Dermis blood vessel endothelial cell (primary cell): Measurements from ENCODE around the gene PHACTR2. TPM values are rescaled to one million over a fixed set of nuclear protein-coding genes. Genes with fewer than 3 reads are reported as not detected.
A peak's percentile ranks its signal among the peaks of the same experiment; 100 is the strongest.
"Not testable (repeated sequence)": the region's sequence is repeated elsewhere in the genome, so short reads cannot be mapped to it uniquely, and the experiment has no call there.

Experiments used
- DNase-seq: peaks from one replicate; pipeline ENCODE4 v3.0.0; 2010
- total RNA-seq: library from RNA; depleted of rRNA; stranded (reverse); fragments of >200 nt; gene quantifications from 2 replicates; pipeline ENCODE4 v1.2.3, GENCODE V29; 2014

The PHACTR2 gene
- 199 and 230 TPM in 2 replicates for total RNA-seq

DNA sequence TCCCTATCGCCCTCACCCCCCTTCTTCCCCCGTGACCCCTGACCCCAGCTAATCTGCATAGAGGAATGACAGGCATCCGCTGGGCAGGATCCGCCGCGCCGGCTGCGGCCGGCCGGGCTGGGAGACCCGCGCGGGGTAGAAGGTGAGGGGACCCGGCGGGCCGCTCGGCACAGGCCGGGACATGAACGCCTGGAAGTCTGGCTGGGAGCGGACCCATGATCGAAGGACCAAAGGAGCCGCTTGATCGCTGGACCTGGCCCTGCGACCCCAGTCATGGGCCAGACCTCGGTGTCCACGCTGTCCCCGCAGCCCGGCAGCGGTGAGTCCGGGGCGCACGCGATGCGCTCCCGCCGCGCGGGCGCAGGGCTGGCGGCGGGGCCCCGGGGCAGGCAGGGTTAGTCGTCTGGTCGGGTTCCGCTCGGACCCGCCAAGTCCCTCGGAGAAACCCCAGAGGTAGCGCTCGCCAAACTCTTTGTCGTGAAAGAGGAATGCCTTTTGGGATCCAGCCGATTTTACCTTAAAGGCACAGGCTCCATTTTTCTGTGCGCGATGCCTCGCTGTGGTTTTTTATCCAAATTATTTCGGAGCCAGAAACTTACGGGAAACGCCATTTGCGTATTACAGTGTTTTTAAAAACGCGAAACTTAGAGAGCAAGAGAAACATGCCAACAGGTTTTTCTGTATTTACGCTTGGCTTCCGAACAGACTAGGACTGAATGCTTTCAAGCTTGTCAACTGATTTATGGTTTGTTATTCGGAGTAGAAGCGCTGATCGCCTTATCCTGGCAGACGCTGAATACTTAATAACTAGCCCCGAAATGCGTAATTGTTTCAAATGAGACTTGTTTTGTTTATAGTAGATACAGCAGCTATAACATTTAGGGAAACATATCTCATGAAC is at the start of gene PHACTR2:
Gene PHACTR2, plus strand, starts transcription at position 75 of the 901 bp plus-strand sequence. Its CDS starts 199 bp downstream, at position 274.
- peak; percentile 91 for DNase-seq

GRCh38 chr6:143629104-143630080 is 48.4 kb upstream of the PHACTR2 start:
- DNase-seq: no peak

DNA sequence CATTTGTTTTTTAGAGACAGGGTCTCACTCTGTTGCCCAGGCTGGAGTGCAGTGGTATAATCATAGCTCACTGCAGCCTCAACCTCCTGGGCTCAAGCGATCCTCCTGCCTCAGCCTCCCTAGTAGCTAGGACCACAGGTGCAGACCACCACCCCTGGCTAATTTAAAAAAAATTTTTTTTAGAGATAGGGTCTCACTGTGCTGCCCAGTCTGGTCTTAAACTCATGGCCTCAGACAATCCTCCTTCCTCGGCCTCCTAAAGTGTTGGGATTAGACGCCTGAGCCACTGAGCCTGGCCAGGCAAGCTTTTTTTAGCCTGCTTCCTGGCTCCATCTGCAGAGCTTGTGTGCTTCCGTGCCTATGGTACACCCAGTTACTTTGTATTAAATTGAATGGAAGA is 46.6 kb upstream of the PHACTR2 start:
- not testable (repeated sequence) for DNase-seq

- no peak for DNase-seq
These were observed 44.9 kb upstream of the PHACTR2 start for GRCh38 chr6:143632894-143633293.

DNA sequence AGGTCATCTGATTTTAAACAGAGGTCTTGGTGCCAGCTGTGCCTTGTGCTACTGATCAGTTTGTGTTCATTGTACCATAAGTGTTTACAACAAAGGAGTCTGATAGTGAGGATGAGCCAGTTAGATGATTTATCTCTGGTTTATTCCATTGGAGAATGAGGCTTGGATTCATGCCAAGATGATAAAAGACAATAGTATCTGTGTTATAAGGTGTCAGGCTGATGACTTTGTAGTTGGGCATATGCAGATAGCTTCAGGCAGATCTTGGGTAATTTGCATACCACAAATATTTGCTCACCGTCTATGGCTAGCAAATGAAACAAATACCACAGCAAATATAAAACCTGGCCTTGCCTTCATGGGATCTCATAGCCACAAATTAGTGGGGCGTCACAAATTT is 43.3 kb upstream of the PHACTR2 start:
- DNase-seq: no peak

DNA sequence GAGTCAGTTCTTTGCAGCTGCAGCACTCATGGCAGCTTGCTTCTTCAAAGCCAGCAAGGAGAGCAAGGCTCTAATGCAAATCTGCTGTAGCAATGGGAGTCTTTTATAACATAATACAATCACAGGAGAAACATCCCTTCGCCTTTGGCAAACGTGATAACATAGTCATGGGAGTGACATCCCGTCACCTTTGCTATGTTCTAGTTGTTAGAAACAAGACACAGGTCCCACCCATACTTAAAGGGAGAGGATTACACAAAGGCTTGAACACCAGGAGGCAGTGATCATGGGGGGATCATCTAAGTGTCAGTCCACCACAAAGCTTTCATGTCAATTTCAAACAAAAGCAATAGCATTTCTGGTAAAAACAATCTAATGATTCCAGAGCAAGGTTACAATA is 40.1 kb upstream of the PHACTR2 start:
- DNase-seq: no peak

DNA sequence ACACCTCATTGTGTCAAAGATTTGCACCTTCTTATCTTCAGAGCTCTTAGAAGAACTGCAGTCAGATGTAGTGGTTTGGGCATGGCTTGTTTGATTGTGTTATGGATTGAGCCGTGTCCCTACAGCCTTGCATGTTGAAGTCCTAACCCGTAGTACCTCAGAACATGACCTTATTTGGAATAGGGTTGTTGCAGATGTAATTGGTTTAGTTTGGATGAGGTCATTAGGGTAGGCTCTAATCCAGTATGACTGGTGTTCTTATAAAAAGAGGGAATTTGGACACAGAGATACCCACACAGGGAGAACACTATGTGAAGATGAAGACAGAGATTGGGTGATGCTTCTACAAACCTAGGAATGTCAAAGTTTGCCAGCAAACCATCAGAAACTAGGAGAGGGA is 35.4 kb upstream of the PHACTR2 start:
- DNase-seq: no peak

GRCh38 chr6:143647191-143647590 is 30.6 kb upstream of the PHACTR2 start:
- DNase-seq: no peak

DNA sequence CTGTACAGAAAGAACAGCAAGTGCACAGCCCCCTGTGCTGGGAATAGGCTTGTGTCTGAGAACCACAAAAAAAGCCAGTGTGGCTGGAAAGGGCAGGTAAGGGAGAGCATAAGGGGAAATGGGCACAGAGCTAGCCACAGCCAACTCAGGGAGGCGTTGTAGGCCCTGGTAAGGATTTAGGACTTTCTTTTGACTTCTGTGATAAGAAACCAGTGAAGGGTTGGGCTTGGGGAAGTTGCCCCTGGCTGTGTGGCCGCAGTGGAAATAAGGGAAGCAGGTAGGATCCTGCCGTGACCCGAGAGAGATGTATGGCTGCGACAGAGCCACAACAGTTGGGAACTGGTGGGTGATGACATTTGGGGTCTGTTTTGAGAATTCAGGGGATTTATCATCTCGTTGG is 30.0 kb upstream of the PHACTR2 start:
- no peak for DNase-seq

DNA sequence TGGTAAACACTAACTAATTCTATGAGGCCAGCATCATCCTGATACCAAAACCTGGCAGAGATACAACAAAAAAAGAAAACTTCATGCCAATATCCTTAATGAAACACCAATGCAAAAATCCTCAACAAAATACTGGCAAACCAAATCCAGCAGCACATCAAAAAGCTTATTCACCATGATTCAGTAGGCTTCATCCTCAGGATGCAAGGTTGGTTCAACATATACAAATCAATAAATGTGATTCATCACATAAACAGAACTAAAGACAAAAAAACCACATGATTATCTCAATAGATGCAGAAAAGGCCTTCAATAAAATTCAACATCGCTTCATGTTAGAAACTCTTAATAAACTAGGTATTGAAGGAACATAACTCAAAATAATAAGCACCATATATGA is 28.4 kb upstream of the PHACTR2 start:
- DNase-seq: not testable (repeated sequence)

DNA sequence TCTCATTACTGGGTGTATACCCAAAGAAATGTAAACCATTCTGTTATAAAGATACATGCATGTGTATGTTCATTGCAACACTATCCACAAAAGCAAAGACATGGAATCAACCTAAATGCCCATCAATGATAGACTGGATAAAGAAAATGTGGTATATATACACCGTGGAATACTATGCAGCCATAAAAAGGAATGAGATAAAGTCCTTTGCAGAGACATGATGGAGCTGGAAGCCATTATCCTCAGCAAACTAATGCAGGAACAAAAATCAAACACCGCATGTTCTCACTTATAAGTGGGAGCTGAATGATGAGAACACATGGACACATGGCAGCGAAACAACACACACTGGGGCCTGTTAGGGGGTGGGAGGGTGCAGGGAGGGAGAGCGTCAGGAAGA is 26.4 kb upstream of the PHACTR2 start:
- not testable (repeated sequence) for DNase-seq

DNA sequence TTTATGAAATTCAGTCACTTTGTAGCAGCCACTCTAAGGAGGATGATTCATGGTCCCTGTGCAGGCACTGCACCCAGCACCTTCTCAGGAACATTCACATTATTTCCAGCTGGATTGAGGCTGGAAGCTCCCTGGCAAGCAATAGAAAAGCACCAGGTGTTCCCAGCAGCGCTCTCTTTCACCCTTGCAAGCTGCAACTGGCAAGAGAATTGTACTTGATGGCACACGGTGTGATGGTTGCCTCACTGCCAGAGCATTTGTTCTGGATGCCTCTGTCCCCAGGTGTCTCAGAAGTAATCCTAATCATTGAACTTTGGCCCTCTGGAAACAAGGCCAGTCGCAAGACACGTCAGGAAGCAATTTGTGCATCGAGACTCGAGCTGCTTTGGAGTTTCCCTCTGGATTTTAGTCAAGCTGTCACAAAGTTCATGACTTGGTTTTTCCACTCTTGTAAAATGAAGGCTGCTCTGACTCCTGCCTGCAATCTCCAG is 24.9 kb upstream of the PHACTR2 start:
- DNase-seq: no peak

GRCh38 chr6:143655541-143655940 is 22.2 kb upstream of the PHACTR2 start:
- no peak for DNase-seq

DNA sequence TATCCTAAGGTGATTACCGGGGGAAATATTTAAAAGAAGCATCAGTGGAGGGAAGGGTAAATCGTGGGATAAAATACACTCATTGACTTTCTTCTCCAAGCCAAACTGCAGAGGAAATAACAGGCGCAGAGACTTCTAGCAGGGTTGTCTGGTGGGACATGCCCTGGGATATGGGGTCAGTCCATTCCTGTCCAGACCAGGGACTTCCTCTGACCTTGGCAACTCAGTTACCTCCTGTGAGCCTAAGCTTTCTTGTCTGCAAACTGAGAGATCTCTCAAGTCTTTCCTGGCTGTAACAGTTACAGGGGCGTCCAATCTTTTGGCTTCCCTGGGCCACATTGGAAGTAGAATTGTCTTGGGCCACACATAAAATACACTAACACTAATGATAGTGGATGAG is 21.7 kb upstream of the PHACTR2 start:
- DNase-seq: no peak

DNA sequence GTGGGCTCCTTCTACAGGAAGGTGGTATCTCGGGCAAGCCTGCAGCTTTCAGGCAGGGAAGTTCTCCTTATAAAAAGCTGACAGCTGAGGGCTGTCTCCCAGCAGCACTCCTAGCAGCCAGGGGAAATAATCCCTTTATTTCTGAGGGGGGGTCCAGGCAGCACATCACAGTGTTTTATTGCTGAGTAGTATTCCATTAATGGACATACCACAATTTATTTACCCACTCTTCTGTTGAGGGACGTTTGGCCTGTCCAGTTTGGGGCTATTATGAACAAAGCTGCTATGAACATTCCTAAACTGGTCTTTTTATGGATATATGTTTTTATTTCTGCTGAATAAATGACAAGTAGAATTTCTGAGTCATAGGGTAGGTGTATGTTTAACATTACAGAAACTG is 20.0 kb upstream of the PHACTR2 start:
- no peak for DNase-seq

DNA sequence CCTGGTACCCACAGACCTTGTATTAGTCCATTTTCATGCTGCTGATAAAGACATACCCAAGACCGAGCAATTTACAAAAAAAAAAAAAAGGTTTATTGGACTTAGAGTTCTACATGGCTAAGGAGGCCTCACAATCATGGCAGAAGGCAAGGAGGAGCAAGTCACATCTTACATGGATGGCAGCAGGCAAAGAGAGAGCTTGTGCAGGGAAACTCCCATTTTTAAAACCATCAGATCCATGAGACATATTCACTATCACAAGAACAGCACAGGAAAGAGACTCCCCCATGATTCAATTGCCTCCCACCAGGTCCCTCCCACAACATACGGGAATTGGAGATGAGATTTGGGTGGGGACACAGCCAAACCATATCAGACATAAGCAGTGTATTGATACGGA is 17.6 kb upstream of the PHACTR2 start:
- DNase-seq: not testable (repeated sequence)

DNA sequence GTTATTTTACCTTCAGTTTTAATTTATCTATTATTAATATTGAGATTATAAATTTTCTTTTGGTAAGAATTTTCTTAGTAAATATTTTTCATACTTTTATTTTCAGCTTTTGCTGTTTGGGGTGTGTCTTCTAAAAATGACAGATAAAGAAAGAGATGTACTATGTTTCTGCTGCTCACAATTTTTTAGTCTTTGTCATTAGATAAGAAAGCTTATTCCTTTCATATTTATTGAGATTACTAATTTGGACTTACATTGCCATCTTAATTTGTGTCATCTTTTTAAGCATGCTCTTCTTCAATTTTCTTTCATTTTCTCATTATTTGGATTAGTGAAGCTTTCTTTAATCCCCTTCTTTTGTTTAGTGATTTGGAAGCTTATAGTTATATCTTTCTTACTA is 13.6 kb upstream of the PHACTR2 start:
- DNase-seq: no peak

DNA sequence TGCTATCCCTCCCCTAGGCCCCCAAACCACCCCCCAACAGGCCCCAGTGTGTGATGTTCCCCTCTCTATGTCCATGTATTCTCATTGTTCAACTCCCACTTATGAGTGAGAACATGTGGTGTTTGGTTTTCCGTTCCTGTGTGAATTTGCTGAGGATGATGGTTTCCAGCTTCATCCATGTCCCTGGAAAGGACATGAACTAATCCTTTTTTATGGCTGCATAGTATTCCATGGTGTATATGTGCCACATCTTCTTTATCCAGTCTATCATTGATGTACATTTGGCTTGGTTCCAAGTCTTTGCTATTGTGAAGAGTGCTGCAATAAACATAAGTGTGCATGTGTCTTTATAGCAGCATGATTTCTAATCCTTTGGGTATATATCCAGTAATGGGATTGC is 11.8 kb upstream of the PHACTR2 start:
- not testable (repeated sequence) for DNase-seq

- DNase-seq: not testable (repeated sequence)
These were observed 8.3 kb upstream of the PHACTR2 start for GRCh38 chr6:143669483-143669882.

GRCh38 chr6:143673669-143674068 is 4.1 kb upstream of the PHACTR2 start:
- peak; percentile 89 for DNase-seq

DNA sequence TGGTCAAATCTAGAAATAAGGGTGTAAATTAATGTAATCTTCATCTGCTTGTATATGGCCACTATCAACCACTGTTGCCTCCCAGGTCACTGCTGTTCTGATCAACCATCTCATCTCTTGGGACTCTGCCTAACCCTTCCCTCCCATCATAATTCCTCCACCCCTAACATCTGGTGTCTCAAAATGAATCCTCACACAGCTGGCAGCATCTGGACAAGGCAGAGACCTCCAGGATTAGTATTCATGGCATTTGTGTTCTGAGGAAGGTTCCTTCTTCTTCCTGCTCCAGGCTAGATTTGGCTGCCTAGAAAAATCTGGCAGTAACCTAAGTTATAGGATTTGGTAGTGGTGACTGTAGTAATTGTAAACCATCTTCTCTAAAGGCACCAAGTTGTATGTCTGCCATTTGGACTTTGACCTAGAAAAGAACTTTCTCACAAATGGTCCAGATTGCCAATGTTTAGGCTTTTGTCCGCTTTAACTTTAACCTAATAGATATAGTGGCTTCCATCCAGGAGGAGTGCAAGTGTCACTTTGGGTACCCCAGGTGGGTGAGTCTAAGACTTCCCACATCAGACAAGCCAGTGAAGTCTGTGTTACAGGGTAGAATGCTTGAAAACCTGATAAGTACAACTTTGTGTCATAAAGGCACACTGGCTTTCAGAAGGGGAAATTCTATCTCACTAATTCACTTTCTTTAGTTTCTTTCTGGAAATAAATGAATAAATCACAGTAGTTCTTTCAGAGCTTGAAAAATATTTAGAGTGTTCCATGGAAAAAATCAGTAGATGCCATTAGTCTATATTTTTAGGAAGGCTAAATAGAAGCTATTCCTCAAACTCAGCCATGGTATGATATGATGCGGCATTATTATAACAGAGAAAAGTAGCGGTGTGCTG is 3.0 kb upstream of the PHACTR2 start:
- no peak for DNase-seq

DNA sequence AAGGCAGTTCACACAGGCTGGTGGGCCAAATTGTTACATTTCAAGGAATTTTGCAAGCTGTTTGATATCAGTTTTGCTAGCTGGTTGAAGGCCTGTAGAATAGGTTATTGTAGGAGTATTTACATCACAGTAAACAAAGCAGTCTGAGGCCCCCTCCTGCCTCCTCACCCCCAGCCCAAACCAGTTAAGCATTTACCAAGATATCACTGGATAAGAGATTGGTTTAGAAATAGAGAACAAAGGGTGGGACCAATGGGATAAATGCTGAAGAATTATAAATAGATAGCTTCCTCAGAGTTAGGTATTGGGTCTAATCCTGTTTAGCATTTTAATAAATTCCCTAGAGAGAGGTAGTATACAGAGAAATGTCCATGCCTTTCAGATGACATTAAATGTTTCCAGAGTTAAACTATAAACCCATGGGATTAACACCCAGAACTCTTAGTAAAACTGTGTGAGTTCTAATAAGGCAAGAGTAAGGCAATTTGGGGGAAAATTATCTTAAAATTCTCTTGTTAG is 2.3 kb upstream of the PHACTR2 start:
- no peak for DNase-seq
